ENCODE results near the gene LAMC3.

DNA sequence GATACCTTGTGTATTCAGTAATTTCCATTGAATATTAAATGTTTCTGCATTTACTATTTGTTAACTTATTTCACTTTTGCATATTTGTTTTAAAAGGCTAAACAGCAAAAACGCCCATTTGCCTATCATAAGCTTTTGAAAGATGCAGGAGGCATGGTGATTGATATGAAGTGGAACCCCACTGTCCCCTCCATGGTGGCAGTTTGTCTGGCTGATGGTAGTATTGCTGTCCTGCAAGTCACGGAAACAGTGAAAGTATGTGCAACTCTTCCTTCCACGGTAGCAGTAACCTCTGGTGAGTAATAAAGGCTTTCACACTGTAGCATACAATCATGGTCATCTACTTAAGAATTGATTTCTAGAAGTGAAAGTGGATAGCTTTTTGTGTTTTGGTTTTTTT lies 120.2 kb downstream of the LAMC3 start:
- TF ChIP-seq CTCF (IDR thresholded peaks at IDR 0.05), result no peak
- TF ChIP-seq ZFX (IDR thresholded peaks at IDR 0.05; ENCODE audit: borderline replicate concordance), result no peak
